Amygdala (tissue), 56 donors: Measurements from ENCODE around the gene ARHGEF37.
"Not testable (repeated sequence)": the region's sequence is repeated elsewhere in the genome, so short reads cannot be mapped to it uniquely, and the experiment has no call there.

ENCODE experiments used
- DNase-seq, 56 donors: peaks; one replicate each; lab custom pipeline; 2025; lab: John Stamatoyannopoulos, UW

Gene ARHGEF37

DNA sequence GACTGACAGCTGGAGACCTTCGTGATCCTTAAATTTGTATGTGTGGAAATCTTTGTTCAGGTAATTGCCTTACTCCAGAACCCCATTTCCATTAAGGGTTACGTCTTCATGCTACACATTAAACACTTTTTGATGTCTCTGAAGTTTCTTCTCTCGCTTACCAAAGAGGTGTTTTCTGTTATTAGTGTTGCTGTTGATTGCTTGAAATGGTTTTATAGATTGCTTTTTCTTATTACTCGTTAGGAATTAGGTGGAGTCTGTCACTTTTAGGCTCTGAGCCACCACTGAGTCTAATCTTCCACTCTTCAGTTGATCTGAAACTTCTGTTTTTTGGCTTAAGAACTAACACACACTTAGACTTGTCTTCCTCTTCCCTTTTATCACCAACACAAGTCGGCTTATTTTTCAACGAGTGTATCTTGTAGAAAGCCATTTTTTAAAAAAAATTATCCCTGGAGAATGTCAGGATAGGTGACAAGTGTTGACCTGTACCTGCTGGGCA lies 86.6 kb downstream of the ARHGEF37 start:
- no peak for DNase-seq

DNA sequence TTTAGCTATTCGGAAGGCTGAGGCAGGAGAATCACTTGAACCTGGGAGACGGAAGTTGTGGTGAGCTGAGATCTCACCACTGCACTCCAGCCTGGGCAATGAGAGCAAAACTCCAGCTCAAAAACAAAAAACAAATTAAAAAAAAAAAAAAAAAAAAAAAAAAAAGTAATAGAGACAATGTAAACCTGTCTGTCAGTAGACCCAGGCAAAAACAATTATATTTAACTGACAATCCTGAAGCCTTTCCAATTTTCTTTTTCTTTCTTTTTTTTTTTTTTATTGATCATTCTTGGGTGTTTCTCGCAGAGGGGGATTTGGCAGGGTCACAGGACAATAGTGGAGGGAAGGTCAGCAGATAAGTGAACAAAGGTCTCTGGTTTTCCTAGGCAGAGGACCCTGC lies 88.0 kb downstream of the ARHGEF37 start:
- not testable (repeated sequence) for DNase-seq

DNA sequence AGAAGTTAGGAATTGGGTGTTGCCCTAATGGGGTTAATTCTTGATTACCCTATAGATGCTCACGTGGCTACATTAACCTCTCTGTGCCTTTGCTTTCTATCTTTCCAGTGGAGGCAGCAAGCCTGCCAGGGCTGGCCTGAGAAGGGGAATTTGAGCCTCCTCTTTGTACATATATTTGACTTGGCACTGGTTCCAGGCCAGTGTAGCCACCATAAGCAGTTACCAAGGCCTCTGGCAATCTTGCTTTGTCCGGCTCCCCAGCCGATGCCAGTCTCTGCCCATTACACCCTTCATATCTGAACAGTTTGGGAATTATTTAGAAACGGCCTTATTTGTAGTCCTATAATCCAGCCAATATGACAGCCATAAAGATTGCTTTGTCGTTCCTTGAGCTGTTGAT lies 90.2 kb downstream of the ARHGEF37 start:
- no peak for DNase-seq

DNA sequence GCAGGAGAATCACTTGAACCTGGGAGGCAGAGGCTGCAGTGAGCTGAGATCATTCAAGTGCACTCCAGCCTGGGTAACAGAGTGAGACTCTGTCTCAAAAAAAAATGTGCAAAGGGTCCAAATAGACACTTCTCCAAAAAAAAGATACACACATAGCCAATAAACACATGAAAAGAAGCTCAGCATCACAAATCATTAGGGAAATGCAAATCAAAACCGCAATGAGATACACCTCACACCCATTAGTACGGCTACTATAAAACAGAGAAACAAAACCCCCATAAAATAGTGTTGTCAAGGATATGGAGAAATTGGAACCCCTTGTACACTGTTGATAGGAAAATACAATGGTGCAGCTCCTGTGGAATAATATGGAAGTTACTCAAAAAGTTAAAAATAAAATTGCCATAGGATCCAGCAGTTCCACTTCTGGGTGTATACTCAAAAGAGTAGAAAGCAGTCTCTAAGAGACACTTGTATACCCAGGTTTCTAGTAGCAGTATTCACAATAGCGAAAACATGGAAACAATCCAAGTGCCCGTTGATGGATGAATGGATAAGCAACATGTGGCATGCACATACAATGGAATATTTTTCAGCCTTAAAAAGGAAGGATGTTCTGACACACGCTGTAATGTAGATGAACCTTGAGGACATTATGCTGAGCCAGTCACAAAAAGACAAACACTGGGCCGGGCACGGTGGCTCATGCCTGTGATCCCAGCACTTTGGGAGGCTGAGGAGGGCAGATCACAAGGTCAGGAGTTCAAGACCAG lies 91.6 kb downstream of the ARHGEF37 start:
- DNase-seq: no peak

DNA sequence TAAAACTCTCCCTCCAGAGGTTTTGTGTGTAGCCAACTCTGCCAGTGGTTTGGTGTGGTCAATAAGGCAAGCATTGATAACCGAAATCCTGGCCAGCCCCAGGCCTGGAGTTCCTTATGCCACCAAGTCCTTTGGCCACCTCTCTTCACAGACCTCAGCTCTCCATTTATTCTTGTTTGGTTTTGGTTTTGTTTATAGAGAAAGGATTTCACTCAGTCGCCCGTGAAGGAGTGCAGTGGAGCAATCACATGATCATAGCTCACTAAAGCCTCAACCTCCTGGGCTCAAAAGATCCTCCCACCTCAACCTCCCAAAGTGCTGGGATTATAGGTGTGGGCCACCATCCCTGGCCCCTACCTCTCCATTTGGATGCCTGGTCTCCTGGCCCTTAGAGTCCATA lies 93.4 kb downstream of the ARHGEF37 start:
- no peak for DNase-seq

DNA sequence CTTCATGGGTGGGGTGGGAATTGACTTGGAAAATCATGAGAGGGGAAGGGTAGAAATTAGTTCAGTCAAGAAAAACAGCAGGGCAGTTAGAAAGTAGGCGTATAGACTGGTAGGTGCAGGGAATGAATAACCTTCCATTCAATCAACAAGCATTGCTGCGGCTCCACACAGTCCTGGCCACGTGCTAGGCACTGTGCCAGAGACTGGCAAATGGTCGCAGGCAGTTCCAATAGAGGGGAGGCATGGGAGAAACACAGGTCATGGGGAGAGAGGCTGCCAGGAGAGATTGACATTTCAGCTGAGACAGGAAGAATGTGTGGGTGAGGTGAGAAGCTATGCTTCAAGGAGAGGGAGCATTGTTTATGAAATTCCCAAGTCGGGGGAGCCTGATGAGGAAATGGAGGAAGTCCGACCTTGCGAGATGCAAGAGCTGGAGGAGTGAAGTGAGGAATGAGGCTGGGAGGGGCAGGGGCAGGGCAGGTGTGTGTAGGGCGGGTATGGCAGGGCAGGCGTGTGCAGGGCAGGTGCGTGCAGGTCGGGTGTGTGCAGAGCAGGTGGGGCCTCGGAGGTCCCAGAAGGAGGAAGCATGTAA lies 94.4 kb downstream of the ARHGEF37 start:
- peak in 2 of 56 donors; percentile 13 to 22 for DNase-seq

DNA sequence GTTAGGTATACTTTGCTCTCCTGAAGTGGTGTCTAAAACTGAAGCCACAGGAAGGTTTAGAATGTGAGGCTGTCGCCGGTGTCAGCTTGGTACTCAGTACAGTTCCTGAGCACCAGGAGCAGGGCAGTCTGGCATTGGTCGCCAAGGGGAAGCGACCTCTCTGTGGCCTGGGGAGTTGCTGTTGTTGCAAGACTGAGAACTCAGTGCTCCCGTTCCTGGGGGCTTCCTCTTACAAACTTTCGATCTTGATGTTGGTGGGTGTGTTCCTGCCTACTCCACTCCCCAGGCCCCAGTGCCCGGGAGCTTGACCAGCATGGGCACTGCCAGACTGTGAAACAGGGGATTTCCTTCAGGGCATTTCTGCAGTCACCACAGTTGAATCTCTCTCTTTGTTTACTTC lies 96.4 kb downstream of the ARHGEF37 start:
- DNase-seq: peak in 24 of 56 donors; percentile 2 to 61 (median 18)

DNA sequence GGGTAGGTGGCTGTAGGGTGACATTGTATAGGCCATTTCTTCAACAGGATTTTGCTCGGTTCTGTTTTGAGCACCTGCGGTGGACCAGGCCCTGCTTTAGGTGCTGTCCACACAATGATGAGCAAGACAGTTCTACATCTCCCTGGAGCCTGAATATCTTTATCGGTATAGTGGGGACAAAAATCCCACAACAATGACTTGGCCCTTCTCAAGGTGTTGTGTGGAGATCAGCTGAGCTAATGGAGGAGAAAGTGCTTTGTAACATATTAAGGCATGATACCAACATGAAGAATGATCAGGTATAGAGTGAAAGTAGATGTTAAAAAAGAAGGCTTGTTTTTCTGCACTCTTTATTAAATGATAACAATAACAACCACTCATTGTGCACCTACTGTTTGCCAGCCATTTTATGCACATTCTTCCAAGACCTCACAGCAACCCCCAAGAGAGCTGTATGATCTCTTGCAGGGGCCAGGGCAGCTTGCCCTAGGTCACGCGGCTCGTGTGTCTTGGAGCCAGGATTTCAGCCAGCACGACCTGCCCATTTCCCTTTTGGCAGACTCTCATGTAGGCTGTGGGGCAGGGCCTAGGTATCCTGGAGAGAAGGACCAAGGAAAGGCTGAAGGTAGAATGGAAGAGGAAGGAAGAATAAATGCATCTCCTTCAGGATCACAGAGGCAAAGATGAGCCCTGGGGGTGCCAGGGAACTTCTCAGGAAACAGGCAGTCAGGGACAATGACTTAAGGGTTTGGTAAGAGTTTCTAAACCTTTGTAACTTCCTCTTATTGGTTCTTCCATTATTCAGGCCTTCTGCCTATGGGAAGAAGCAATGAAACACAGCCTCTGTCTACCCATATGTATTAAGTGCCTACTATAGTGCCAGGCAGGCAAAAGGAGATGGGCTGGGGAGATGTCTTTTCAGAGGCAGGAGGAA lies 98.8 kb downstream of the ARHGEF37 start:
- DNase-seq: no peak

DNA sequence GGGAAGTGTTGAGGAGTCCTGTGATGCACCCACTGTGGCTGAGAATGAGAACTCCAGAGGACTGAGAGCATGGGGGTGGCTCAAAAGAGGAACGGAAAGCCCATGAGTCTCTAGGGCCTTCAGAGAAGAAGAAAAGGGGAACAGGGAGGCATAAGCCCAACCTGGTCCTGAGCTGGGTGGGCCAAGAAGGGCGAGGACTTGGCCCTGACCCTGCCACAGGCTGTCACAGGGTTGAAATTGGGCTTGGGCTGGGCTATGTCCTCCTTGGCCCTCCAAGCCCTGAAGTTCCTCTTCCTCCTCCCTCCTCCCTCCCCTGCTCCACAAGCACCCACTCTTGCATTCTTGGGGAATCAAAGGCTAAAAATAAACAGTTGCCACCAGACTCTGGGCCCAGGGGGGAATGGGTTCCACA lies 99.5 kb downstream of the ARHGEF37 start:
- DNase-seq: peak in 27 of 56 donors; percentile 7 to 70 (median 15)

DNA sequence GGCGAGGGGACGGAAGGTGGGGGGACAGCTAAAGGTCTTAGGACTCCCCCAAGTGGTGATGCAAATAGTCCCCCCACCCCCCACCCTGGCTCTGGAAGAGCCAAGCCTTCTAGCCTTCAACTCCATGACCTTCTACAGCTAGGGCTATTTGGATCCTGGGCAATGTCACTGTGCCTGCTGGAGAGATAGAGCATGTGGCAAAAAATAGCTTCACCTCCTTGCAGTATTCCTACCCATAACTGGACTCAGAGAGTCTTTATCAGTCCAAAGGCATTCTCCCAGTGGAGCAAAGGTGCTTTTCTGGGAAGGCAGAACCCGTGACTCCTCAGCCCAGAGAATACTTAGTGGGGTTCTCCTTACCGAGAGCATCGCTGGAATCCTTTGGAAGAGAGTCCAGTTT lies 100.0 kb downstream of the ARHGEF37 start:
- no peak for DNase-seq

DNA sequence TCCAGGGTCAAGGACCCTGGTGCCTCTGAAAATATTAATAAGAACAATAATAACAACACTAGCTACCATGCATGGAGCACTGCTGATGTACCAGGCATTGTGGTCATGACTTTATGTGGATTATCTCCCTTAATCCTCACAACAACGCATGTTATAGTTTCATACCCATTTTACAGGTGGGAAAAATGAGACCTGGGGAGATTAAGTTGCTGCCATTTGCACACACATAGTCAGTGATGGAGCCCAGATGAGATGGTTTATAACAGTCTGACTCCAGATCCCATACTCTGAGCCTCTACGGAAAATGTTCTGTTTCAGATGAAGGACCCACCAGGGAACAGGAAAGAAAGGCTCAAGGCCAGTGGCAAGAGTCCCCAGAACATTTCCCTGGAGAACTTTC lies 100.6 kb downstream of the ARHGEF37 start:
- DNase-seq: no peak

DNA sequence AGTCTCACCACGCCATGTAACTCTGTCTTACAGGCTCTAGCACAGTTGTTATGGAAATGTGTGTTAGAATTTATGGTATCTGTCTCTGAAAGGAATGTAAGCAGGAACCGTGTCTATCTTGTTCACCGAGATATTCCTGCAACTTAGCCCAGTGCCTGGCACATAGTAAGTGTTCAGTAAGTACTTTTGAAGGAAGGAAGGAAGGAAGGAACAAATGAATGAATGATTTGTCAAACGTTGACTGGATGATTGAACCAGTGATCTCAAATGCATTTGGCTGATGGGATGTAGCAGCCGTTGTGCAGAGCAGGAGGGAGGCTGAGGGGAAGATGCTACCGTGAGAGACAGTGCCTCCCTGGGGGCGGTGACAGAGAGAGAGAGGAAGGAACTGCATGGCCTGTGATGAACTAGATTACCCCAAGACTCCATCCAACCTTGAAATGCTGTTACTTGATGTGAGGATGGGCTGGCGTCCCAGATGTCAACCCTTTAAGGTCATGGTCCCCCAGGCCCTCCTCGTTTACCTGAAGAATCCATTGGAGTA lies 101.3 kb downstream of the ARHGEF37 start:
- no peak for DNase-seq

DNA sequence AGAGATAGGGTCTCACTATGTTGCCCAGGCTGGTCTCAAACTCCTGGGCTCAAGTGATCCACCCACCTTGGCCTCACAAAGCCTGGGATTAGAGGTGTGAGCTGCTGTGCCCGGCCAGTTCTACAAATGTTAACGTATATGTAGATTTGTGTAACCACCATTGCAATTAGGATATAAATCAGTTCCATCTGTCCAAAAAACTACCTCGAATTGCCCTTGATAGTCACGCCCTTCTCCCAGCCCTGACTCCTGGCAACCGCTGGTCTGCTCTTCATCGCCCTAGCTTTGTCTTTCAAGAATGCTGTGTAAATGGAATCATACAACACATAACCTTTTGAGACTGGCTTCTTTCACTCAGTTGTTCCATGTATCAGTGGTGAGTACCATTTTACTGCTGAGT lies 102.7 kb downstream of the ARHGEF37 start:
- DNase-seq: no peak

DNA sequence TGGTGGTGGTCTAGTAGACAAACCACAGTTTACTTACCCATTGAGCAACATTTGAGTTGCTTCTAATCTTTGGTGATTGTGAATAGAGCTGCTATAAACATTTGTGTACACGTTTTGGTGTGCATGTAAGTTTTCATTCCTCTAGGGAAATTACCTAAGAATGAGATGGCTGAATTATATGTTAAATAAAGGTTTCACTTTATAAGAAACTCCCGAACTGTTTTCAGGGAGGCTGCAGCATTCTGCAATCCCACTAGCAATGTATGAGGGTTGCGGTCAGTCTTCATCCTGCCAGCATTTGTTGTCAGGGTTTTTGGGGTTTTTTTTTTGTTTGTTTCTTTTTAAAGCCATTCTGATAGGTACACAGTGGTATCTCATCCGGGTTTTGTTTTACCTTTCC lies 103.1 kb downstream of the ARHGEF37 start:
- no peak for DNase-seq
